ENCODE results near the gene MTF1.
"Not testable (repeated sequence)": the region's sequence is repeated elsewhere in the genome, so short reads cannot be mapped to it uniquely, and the experiment has no call there.

The MTF1 gene

DNA sequence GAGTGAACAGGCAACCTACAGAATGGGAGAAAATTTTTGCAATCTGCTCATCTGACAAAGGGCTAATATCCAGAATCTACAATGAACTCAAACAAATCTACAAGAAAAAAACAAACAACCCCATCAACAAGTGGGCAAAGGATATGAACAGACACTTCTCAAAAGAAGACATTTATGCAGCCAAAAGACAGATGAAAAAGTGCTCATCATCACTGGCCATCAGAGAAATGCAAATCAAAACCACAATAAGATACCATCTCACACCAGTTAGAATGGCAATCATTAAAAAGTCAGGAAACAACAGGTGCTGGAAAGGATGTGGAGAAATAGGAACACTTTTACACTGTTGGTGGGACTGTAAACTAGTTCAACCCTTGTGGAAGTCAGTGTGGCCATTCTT lies 88.0 kb downstream of the MTF1 start:
- not testable (repeated sequence) for H3K9ac ChIP-seq (ENCODE audit: low read length in 5 of 5); H3K27ac ChIP-seq (ENCODE audit: low read depth, low read length); H3K4me3 ChIP-seq (ENCODE audit: low read depth in 1 of 5, low read length in 5 of 5); H3K36me3 ChIP-seq (ENCODE audit: control insufficient read depth in 5 of 5, insufficient read depth in 5 of 5, low read length in 5 of 5); H3K4me1 ChIP-seq (ENCODE audit: control insufficient read depth in 5 of 5, insufficient read depth in 5 of 5, low read length in 5 of 5); H3K9me3 ChIP-seq (ENCODE audit: control insufficient read depth in 5 of 5, low read length in 5 of 5)
- H3K27me3 ChIP-seq (ENCODE audit: control insufficient read depth in 5 of 5, insufficient read depth in 4 of 5, low read length in 5 of 5): peaks cover 4 to 15% (median 7%) of the 10 kb centered on the region in 5 donors

DNA sequence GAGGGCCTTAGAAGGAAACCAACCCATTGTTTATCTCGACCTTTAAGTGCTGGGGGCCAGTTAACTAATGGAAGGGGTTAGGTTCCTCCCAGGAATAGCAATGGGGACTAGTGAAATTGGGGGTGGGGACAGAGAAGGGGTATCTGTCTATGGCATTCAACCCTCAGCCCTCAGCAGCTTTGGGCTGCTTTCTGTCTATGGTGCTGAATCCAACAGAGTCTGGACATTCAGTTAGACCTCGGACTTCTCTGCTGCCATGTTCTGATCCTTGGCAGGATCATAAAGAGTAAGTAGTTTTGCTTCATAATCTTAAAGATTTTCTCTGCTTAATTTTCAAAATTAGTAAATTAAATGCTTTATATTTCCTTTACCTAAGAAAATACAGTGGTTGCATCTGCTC lies 91.9 kb downstream of the MTF1 start:
- peaks cover 0 to 5% (median 0%) of the 10 kb centered on the region in 5 donors for H3K4me1 ChIP-seq (ENCODE audit: control insufficient read depth in 5 of 5, insufficient read depth in 5 of 5, low read length in 5 of 5)
- H3K27ac ChIP-seq (ENCODE audit: low read depth, low read length): no peak overlapping the region
- H3K9ac ChIP-seq (ENCODE audit: low read length in 5 of 5): no peak overlapping the region
- peaks cover 0 to 2% (median 0%) of the 10 kb centered on the region in 5 donors for H3K9me3 ChIP-seq (ENCODE audit: control insufficient read depth in 5 of 5, low read length in 5 of 5)
- peaks cover 33 to 53% (median 42%) of the 10 kb centered on the region in 5 donors for H3K27me3 ChIP-seq (ENCODE audit: control insufficient read depth in 5 of 5, insufficient read depth in 4 of 5, low read length in 5 of 5)
- H3K36me3 ChIP-seq (ENCODE audit: control insufficient read depth in 5 of 5, insufficient read depth in 5 of 5, low read length in 5 of 5): no peaks in the 10 kb centered on the region
- no peak overlapping the region for H3K4me3 ChIP-seq (ENCODE audit: low read depth in 1 of 5, low read length in 5 of 5)

GRCh38 chr1:37765916-37766664 lies 93.3 kb downstream of the MTF1 start:
- Histone ChIP-seq H3K4me3 (ENCODE audit: low read depth in 1 of 5, low read length in 5 of 5) (no peak overlapping the region), H3K27me3 (ENCODE audit: control insufficient read depth in 5 of 5, insufficient read depth in 4 of 5, low read length in 5 of 5) (peaks cover 42 to 67% (median 52%) of the 10 kb centered on the region in 5 donors), H3K27ac (ENCODE audit: low read depth, low read length) (no peak overlapping the region), H3K36me3 (ENCODE audit: control insufficient read depth in 5 of 5, insufficient read depth in 5 of 5, low read length in 5 of 5) (no peaks in the 10 kb centered on the region), H3K4me1 (ENCODE audit: control insufficient read depth in 5 of 5, insufficient read depth in 5 of 5, low read length in 5 of 5) (peaks cover 0 to 5% (median 0%) of the 10 kb centered on the region in 5 donors), H3K9me3 (ENCODE audit: control insufficient read depth in 5 of 5, low read length in 5 of 5) (peaks cover 0 to 3% (median 0%) of the 10 kb centered on the region in 5 donors), H3K9ac (ENCODE audit: low read length in 5 of 5) (no peak overlapping the region)

DNA sequence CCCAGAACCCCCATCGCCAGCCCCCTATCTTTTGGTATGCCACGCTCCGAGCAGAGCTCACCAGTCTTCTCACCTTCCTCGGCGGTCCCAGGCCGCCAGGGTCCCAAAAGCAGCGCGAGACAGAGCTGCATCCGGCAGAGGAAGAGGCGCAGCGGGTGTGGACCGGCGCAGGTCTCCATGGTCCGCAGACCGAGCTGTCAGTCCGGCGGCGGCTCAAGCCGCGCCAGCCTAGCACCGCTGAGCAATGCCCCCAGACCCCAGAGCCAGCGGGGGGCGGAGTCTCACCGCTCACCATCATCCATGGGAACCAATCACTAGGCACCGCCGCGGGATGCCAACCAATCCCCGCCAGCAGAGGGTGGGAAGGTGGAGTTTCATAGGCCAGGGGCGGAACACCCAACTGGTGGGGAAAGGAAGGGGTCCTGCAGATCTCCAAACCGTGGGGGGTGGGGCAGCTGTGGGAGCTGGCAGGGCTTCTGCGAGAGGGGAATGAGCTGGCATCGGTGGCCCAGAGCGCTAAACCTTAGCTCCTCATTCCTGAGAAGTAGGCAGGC lies 94.4 kb downstream of the MTF1 start, which contains the start of gene EPHA10:
TSS of gene EPHA10 (minus strand) at position 233 of the 554 bp plus-strand sequence. CDS start at position 179, 54 bp downstream.
- Histone ChIP-seq H3K36me3 (ENCODE audit: control insufficient read depth in 5 of 5, insufficient read depth in 5 of 5, low read length in 5 of 5) (no peaks in the 10 kb centered on the region), H3K27ac (ENCODE audit: low read depth, low read length) (no peak within 1 kb of the TSS), H3K9me3 (ENCODE audit: control insufficient read depth in 5 of 5, low read length in 5 of 5) (peaks cover 0 to 3% (median 0%) of the 10 kb centered on the region in 5 donors), H3K27me3 (ENCODE audit: control insufficient read depth in 5 of 5, insufficient read depth in 4 of 5, low read length in 5 of 5) (peaks cover 42 to 71% (median 52%) of the 10 kb centered on the region in 5 donors), H3K9ac (ENCODE audit: low read length in 5 of 5) (no peak within 1 kb of the TSS), H3K4me1 (ENCODE audit: control insufficient read depth in 5 of 5, insufficient read depth in 5 of 5, low read length in 5 of 5) (peaks cover 0 to 5% (median 0%) of the 10 kb centered on the region in 5 donors), H3K4me3 (ENCODE audit: low read depth in 1 of 5, low read length in 5 of 5) (no peak within 1 kb of the TSS)

- Histone ChIP-seq H3K9me3 (ENCODE audit: control insufficient read depth in 5 of 5, low read length in 5 of 5) (peaks cover 0 to 3% (median 0%) of the 10 kb centered on the region in 5 donors), H3K36me3 (ENCODE audit: control insufficient read depth in 5 of 5, insufficient read depth in 5 of 5, low read length in 5 of 5) (no peaks in the 10 kb centered on the region), H3K27me3 (ENCODE audit: control insufficient read depth in 5 of 5, insufficient read depth in 4 of 5, low read length in 5 of 5) (peaks cover 42 to 76% (median 52%) of the 10 kb centered on the region in 5 donors), H3K4me1 (ENCODE audit: control insufficient read depth in 5 of 5, insufficient read depth in 5 of 5, low read length in 5 of 5) (peaks cover 0 to 5% (median 0%) of the 10 kb centered on the region in 5 donors), H3K27ac (ENCODE audit: low read depth, low read length) (no peak overlapping the region), H3K4me3 (ENCODE audit: low read depth in 1 of 5, low read length in 5 of 5) (no peak overlapping the region), H3K9ac (ENCODE audit: low read length in 5 of 5) (no peak overlapping the region)
These were observed 95.0 kb downstream of the MTF1 start for GRCh38 chr1:37764414-37764825.

GRCh38 chr1:37763791-37764413 lies 95.5 kb downstream of the MTF1 start:
- no peak overlapping the region for H3K4me3 ChIP-seq (ENCODE audit: low read depth in 1 of 5, low read length in 5 of 5)
- H3K36me3 ChIP-seq (ENCODE audit: control insufficient read depth in 5 of 5, insufficient read depth in 5 of 5, low read length in 5 of 5): no peaks in the 10 kb centered on the region
- no peak overlapping the region for H3K9ac ChIP-seq (ENCODE audit: low read length in 5 of 5)
- H3K27me3 ChIP-seq (ENCODE audit: control insufficient read depth in 5 of 5, insufficient read depth in 4 of 5, low read length in 5 of 5): peaks cover 42 to 81% (median 52%) of the 10 kb centered on the region in 5 donors
- no peak overlapping the region for H3K27ac ChIP-seq (ENCODE audit: low read depth, low read length)
- H3K4me1 ChIP-seq (ENCODE audit: control insufficient read depth in 5 of 5, insufficient read depth in 5 of 5, low read length in 5 of 5): peaks cover 0 to 5% (median 0%) of the 10 kb centered on the region in 5 donors
- peaks cover 0 to 3% (median 0%) of the 10 kb centered on the region in 5 donors for H3K9me3 ChIP-seq (ENCODE audit: control insufficient read depth in 5 of 5, low read length in 5 of 5)

DNA sequence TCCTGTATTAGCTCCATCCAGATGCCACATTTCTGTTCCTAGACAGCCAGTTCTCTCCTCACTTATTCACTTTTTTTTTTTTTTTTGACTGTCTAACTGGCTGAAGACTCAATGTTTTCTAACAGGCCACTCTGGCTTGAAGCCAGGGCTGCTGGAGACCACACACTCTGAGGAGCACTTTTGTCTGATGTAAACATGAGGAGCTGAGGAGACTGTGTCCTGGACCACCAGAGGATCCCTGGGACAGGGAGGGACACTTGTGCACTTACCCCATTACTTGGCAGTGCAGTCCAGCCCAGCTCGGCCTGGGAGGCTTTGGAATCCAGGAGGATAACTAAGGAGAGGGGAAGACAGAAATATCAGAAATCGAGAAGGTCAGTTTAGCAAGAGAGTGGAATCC lies 96.9 kb downstream of the MTF1 start:
- Histone ChIP-seq H3K9me3 (ENCODE audit: control insufficient read depth in 5 of 5, low read length in 5 of 5) (peaks cover 0 to 3% (median 0%) of the 10 kb centered on the region in 5 donors), H3K36me3 (ENCODE audit: control insufficient read depth in 5 of 5, insufficient read depth in 5 of 5, low read length in 5 of 5) (no peaks in the 10 kb centered on the region), H3K27ac (ENCODE audit: low read depth, low read length) (no peak overlapping the region), H3K4me1 (ENCODE audit: control insufficient read depth in 5 of 5, insufficient read depth in 5 of 5, low read length in 5 of 5) (peaks cover 0 to 5% (median 0%) of the 10 kb centered on the region in 5 donors), H3K4me3 (ENCODE audit: low read depth in 1 of 5, low read length in 5 of 5) (no peak overlapping the region), H3K27me3 (ENCODE audit: control insufficient read depth in 5 of 5, insufficient read depth in 4 of 5, low read length in 5 of 5) (peaks cover 42 to 80% (median 57%) of the 10 kb centered on the region in 5 donors), H3K9ac (ENCODE audit: low read length in 5 of 5) (no peak overlapping the region)

GRCh38 chr1:37761416-37762095 lies 97.8 kb downstream of the MTF1 start:
- Histone ChIP-seq H3K4me3 (ENCODE audit: low read depth in 1 of 5, low read length in 5 of 5) (no peak overlapping the region), H3K9me3 (ENCODE audit: control insufficient read depth in 5 of 5, low read length in 5 of 5) (peaks cover 0 to 3% (median 0%) of the 10 kb centered on the region in 5 donors), H3K36me3 (ENCODE audit: control insufficient read depth in 5 of 5, insufficient read depth in 5 of 5, low read length in 5 of 5) (no peaks in the 10 kb centered on the region), H3K4me1 (ENCODE audit: control insufficient read depth in 5 of 5, insufficient read depth in 5 of 5, low read length in 5 of 5) (peaks cover 0 to 5% (median 0%) of the 10 kb centered on the region in 5 donors), H3K27ac (ENCODE audit: low read depth, low read length) (no peak overlapping the region), H3K27me3 (ENCODE audit: control insufficient read depth in 5 of 5, insufficient read depth in 4 of 5, low read length in 5 of 5) (peaks cover 36 to 77% (median 55%) of the 10 kb centered on the region in 5 donors), H3K9ac (ENCODE audit: low read length in 5 of 5) (no peak overlapping the region)

Data from subcutaneous abdominal adipose tissue (tissue), 5 donors.